ENCODE data around the gene PPIP5K2. TPM values are rescaled to one million over a fixed set of nuclear protein-coding genes. Genes with fewer than 3 reads are reported as not detected.

PPIP5K2 gene
- total RNA-seq, 1 donor from 2014 or later, result 20.3 TPM

- no peaks in the 10 kb centered on the region for H3K36me3 ChIP-seq (ENCODE audit: control insufficient read depth, insufficient read depth, low read length)
- TF ChIP-seq, protein P1, sequence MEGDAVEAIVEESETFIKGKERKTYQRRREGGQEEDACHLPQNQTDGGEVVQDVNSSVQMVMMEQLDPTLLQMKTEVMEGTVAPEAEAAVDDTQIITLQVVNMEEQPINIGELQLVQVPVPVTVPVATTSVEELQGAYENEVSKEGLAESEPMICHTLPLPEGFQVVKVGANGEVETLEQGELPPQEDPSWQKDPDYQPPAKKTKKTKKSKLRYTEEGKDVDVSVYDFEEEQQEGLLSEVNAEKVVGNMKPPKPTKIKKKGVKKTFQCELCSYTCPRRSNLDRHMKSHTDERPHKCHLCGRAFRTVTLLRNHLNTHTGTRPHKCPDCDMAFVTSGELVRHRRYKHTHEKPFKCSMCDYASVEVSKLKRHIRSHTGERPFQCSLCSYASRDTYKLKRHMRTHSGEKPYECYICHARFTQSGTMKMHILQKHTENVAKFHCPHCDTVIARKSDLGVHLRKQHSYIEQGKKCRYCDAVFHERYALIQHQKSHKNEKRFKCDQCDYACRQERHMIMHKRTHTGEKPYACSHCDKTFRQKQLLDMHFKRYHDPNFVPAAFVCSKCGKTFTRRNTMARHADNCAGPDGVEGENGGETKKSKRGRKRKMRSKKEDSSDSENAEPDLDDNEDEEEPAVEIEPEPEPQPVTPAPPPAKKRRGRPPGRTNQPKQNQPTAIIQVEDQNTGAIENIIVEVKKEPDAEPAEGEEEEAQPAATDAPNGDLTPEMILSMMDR (IDR thresholded peaks at IDR 0.05; ENCODE audit: insufficient read depth, low read length, severe bottlenecking), result no peak
- H3K27me3 ChIP-seq (ENCODE audit: control insufficient read depth, insufficient read depth, low read length), result no peaks in the 10 kb centered on the region
- DNase-seq (ENCODE audit: low read depth) (no peak), FAIRE-seq (no peak)
- no peak overlapping the region for H3K4me3 ChIP-seq (ENCODE audit: low read depth, low read length)
Observed at GRCh38 chr5:103209065-103209464, 89.0 kb downstream of the PPIP5K2 start.

GRCh38 chr5:103210952-103211351 is 90.9 kb downstream of the PPIP5K2 start:
- Histone ChIP-seq H3K36me3 (ENCODE audit: control insufficient read depth, insufficient read depth, low read length) (no peaks in the 10 kb centered on the region), H3K27me3 (ENCODE audit: control insufficient read depth, insufficient read depth, low read length) (no peaks in the 10 kb centered on the region), H3K4me3 (ENCODE audit: low read depth, low read length) (no peak overlapping the region)
- DNase-seq (ENCODE audit: low read depth) (no peak), FAIRE-seq (no peak)
- TF ChIP-seq, protein P1 (IDR thresholded peaks at IDR 0.05; ENCODE audit: insufficient read depth, low read length, severe bottlenecking), result no peak

DNA sequence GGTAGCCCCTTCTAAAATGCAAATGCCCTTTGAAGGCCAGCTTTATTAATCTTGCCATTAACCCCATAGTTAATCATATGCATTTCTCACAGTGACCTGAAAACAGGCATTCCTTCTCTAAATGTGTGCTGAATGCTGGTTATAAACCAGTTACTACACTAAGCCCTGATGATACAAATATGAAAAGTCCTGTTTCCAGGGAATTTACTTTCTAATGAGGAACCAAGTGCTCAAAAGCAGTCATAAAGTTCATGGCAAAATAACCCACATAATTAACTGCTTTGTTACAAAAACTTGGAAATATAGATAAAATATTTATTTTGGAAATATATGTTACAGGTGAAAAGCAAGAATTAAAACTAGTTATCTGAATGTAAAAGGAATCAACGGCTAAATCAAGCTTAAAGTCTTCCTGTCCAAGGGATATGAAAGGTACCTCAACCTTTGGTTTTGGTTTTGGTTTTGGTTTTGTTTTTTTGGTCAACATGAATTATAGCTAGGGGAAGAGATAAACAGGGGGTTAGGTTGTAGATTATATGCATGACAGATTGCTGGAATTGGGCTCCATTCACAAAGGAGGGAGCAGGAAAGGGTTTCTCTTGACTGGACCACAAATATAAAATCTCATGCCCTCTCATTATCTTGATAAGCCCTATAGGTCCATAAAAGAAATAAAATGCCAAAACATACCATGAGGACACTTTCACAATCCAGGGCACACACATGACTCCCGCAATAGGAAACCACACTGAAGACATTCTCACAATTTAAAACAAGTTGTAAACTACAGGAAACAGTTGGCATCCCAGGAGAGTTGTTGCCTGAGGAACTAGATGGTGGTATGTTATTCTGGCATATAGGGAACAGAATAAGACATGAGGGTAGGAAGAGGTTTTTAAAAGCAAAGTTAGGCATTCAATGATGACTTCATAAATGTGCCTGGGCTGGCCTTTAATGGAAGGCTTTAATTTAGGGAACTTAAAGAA is 91.8 kb downstream of the PPIP5K2 start:
- DNase-seq (ENCODE audit: low read depth) (no peak), FAIRE-seq (no peak)
- Histone ChIP-seq H3K36me3 (ENCODE audit: control insufficient read depth, insufficient read depth, low read length) (no peaks in the 10 kb centered on the region), H3K4me3 (ENCODE audit: low read depth, low read length) (no peak overlapping the region), H3K27me3 (ENCODE audit: control insufficient read depth, insufficient read depth, low read length) (no peaks in the 10 kb centered on the region)
- TF ChIP-seq, protein P1 (IDR thresholded peaks at IDR 0.05; ENCODE audit: insufficient read depth, low read length, severe bottlenecking), result no peak

GRCh38 chr5:103216137-103216536 is 96.0 kb downstream of the PPIP5K2 start:
- TF ChIP-seq, protein P1 (IDR thresholded peaks at IDR 0.05; ENCODE audit: insufficient read depth, low read length, severe bottlenecking), result no peak
- no peak for DNase-seq (ENCODE audit: low read depth)
- no peak overlapping the region for H3K4me3 ChIP-seq (ENCODE audit: low read depth, low read length)
- no peaks in the 10 kb centered on the region for H3K36me3 ChIP-seq (ENCODE audit: control insufficient read depth, insufficient read depth, low read length)
- H3K27me3 ChIP-seq (ENCODE audit: control insufficient read depth, insufficient read depth, low read length), result no peaks in the 10 kb centered on the region
- FAIRE-seq, result no peak

- FAIRE-seq (no peak), DNase-seq (ENCODE audit: low read depth) (no peak)
- TF ChIP-seq, protein P1 (IDR thresholded peaks at IDR 0.05; ENCODE audit: insufficient read depth, low read length, severe bottlenecking), result no peak
- no peaks in the 10 kb centered on the region for H3K36me3 ChIP-seq (ENCODE audit: control insufficient read depth, insufficient read depth, low read length)
- H3K27me3 ChIP-seq (ENCODE audit: control insufficient read depth, insufficient read depth, low read length), result no peaks in the 10 kb centered on the region
- no peak overlapping the region for H3K4me3 ChIP-seq (ENCODE audit: low read depth, low read length)
Observed at GRCh38 chr5:103216697-103217096, 96.6 kb downstream of the PPIP5K2 start.
